ENCODE measurements around the gene HOXA9. TPM values are rescaled to one million over a fixed set of nuclear protein-coding genes. Genes with fewer than 3 reads are reported as not detected.

The HOXA9 gene
- total and polyA plus RNA-seq, 2 of the 8 experiments (the other 6 are each of a cell fraction or from before 2014, with no cell fraction given), result not detected

- TF ChIP-seq CHD7 (IDR thresholded peaks at IDR 0.05; ENCODE audit: insufficient replicate concordance, low read length) (no peak), NANOG (IDR thresholded peaks at IDR 0.05; ENCODE audit: insufficient read depth, low read depth, low read length, poor library complexity, severe bottlenecking) (no peak), RBBP5 (IDR thresholded peaks at IDR 0.05; ENCODE audit: borderline replicate concordance, low read depth, low read length) (no peak), CBX8 (IDR thresholded peaks at IDR 0.05; ENCODE audit: borderline replicate concordance, low read depth, low read length) (0 out of 2 replicates have a peak, but pooled peaks have one; percentile 60), BRCA1 (IDR thresholded peaks at IDR 0.05; ENCODE audit: low read depth, low read length) (no peak), POU5F1 (IDR thresholded peaks at IDR 0.05; ENCODE audit: low read depth, low read length) (no peak), YY1 (IDR thresholded peaks at IDR 0.05; ENCODE audit: low read depth, low read length) (no peak), CREB1 (IDR thresholded peaks at IDR 0.05) (no peak), SUZ12 (IDR thresholded peaks at IDR 0.05; ENCODE audit: low read length) (peak; percentile 97), RNF2 (IDR thresholded peaks at IDR 0.05; ENCODE audit: borderline replicate concordance, low read depth, low read length, missing control alignments, poor library complexity, severe bottlenecking) (peak; percentile 72)
Measured at GRCh38 chr7:27191833-27192545, 26.7 kb upstream of the HOXA9 start (continued).

Data from H1 (cell line).